Fibroblast of lung (primary cell): ENCODE data around the gene ANO10. TPM values are rescaled to one million over a fixed set of nuclear protein-coding genes. Genes with fewer than 3 reads are reported as not detected.

ENCODE experiments used
- DNase-seq, 2 donors: peaks; one replicate each; pipeline versions ENCODE4 v3.0.0 to v3.0.0-alpha.2; 2010; ENCODE audit warnings: low read depth in 2 of 2
- H2AFZ ChIP-seq: 2 replicates; pipeline ENCODE4 v1.5.1; 2012; ENCODE audit warnings: low read length, control low read depth, inconsistent platforms
- H3K27ac ChIP-seq: 2 replicates; pipeline ENCODE4 v1.5.1; 2011; ENCODE audit warnings: low read length, control low read depth; ENCODE audit not compliant: insufficient read depth
- H3K27me3 ChIP-seq: 2 replicates; pipeline ENCODE4 v1.5.1; 2011; ENCODE audit warnings: mild to moderate bottlenecking, low read length; ENCODE audit not compliant: control insufficient read depth, insufficient read depth
- H3K36me3 ChIP-seq: 2 replicates; pipeline ENCODE4 v1.5.1; 2011; ENCODE audit warnings: low read length; ENCODE audit not compliant: control insufficient read depth, insufficient read depth
- H3K4me1 ChIP-seq: 2 replicates; pipeline ENCODE4 v1.5.1; 2011; ENCODE audit warnings: low read length; ENCODE audit not compliant: control insufficient read depth, insufficient read depth; ENCODE audit errors: extremely low read depth
- H3K4me2 ChIP-seq: 2 replicates; pipeline ENCODE4 v1.5.1; 2011; ENCODE audit warnings: low read length, control low read depth; ENCODE audit not compliant: insufficient read depth; ENCODE audit errors: extremely low read depth
- H3K4me3 ChIP-seq, 4 experiments: fragments of 200-600 bp in 1 of 4; sonication (generic) in 1 of 4; replicated peaks in 1 of 4; 2 replicates each; pipeline ENCODE4 v1.5.1; 2011 to 2016; ENCODE audit warnings: low read length in 4 of 4, low read depth in 3 of 4, mild to moderate bottlenecking in 3 of 4, control low read depth in 2 of 4, inconsistent platforms in 1 of 4, mixed read lengths in 1 of 4; ENCODE audit not compliant: insufficient read depth in 1 of 4; ENCODE audit errors: control extremely low read depth in 1 of 4
- H3K79me2 ChIP-seq: 2 replicates; pipeline ENCODE4 v1.5.1; 2012; ENCODE audit warnings: mild to moderate bottlenecking, low read length, inconsistent platforms; ENCODE audit not compliant: control insufficient read depth, insufficient read depth
- H3K9ac ChIP-seq: 2 replicates; pipeline ENCODE4 v1.5.1; 2011; ENCODE audit warnings: mild to moderate bottlenecking, low read length, control low read depth; ENCODE audit not compliant: insufficient read depth
- H3K9me3 ChIP-seq: 2 replicates; pipeline ENCODE4 v1.5.1; 2012; ENCODE audit warnings: low read depth, low read length; ENCODE audit not compliant: control insufficient read depth, insufficient read depth
- H4K20me1 ChIP-seq: 2 replicates; pipeline ENCODE4 v1.5.1; 2011; ENCODE audit warnings: low read length; ENCODE audit not compliant: control insufficient read depth, insufficient read depth; ENCODE audit errors: extremely low read depth
- EZH2 ChIP-seq: IDR thresholded peaks from 2 replicates; pipeline ENCODE4 v1.5.1; 2012; ENCODE audit warnings: low read length, control low read depth, mild to moderate bottlenecking; ENCODE audit errors: missing control alignments
- polyA plus RNA-seq, 2 donors: library from polyadenylated mRNA; depleted of rRNA in 1 of 2; stranded (reverse) in 1 of 2; unstranded in 1 of 2; fragments of >200 nt; gene quantifications; 2 replicates each; pipeline ENCODE4 v1.2.1, GENCODE V29; 2011 to 2012; ENCODE audit warnings: missing spikeins in 1 of 2
- total RNA-seq: library from RNA; depleted of rRNA; stranded (reverse); fragments of >200 nt; gene quantifications from 2 replicates; pipeline ENCODE4 v1.2.1, GENCODE V29; 2014
- TF ChIP-seq, protein P1 (sequence below), 2 donors: IDR thresholded peaks in 1 of 2; conservative IDR thresholded peaks in 1 of 2; 1 replicate in 1 of 2; 2 replicates in 1 of 2; pipeline ENCODE4 v1.5.1; 2011 to 2012; ENCODE audit warnings: low read length in 2 of 2, control low read depth in 1 of 2, inconsistent platforms in 1 of 2, low read depth in 1 of 2, mild to moderate bottlenecking in 1 of 2

ANO10 gene
- total and polyA plus RNA-seq, 2 donors (not counting 1 experiment from before 2014, with no cell fraction given), result 103 to 138 TPM

- no peak for TF ChIP-seq EZH2
- TF ChIP-seq, protein P1, sequence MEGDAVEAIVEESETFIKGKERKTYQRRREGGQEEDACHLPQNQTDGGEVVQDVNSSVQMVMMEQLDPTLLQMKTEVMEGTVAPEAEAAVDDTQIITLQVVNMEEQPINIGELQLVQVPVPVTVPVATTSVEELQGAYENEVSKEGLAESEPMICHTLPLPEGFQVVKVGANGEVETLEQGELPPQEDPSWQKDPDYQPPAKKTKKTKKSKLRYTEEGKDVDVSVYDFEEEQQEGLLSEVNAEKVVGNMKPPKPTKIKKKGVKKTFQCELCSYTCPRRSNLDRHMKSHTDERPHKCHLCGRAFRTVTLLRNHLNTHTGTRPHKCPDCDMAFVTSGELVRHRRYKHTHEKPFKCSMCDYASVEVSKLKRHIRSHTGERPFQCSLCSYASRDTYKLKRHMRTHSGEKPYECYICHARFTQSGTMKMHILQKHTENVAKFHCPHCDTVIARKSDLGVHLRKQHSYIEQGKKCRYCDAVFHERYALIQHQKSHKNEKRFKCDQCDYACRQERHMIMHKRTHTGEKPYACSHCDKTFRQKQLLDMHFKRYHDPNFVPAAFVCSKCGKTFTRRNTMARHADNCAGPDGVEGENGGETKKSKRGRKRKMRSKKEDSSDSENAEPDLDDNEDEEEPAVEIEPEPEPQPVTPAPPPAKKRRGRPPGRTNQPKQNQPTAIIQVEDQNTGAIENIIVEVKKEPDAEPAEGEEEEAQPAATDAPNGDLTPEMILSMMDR (conservative IDR thresholded peaks at IDR 0.05 in 1 of 2, IDR thresholded peaks at IDR 0.05 in 1 of 2; ENCODE audit: low read depth in 1 of 2, low read length in 2 of 2), result no peak
- Histone ChIP-seq H3K9ac (no peak overlapping the region), H3K9me3 (no peaks in the 10 kb centered on the region), H3K79me2 (no peaks in the 10 kb centered on the region), H4K20me1 (no peaks in the 10 kb centered on the region), H3K36me3 (no peaks in the 10 kb centered on the region), H2AFZ (no peak overlapping the region), H3K4me3 (no peak overlapping the region), H3K4me1 (no peaks in the 10 kb centered on the region), H3K4me2 (no peak overlapping the region), H3K27ac (no peak overlapping the region), H3K27me3 (no peaks in the 10 kb centered on the region)
- peak in 1 of 2 donors; percentile 17 for DNase-seq
Observed at GRCh38 chr3:43353923-43354670, 267.7 kb downstream of the ANO10 start.

DNA sequence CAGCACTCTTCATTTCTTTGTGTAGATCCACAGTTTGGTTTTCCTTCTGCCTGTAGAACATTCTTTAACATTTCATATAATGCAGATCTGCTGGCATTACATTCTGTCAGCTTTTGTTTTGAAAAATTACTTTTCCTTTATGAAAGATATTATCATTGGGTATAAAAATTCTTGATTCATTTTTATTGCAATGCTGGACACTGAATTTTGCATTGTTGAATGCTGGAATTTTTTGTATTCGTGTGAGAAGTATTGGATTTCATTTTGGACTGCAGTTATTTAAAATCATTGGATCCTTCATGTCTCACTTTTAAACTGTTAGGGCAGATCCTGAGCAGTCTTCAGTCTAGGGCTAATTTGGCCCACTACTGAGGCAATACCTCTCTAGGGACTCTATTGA lies 268.4 kb downstream of the ANO10 start:
- H3K36me3 ChIP-seq, result peaks cover under 1% of the 10 kb centered on the region
- H3K9me3 ChIP-seq, result no peaks in the 10 kb centered on the region
- no peak overlapping the region for H3K4me3 ChIP-seq
- no peak overlapping the region for H3K9ac ChIP-seq
- H3K27me3 ChIP-seq, result no peaks in the 10 kb centered on the region
- H3K79me2 ChIP-seq, result no peaks in the 10 kb centered on the region
- no peak overlapping the region for H3K27ac ChIP-seq
- H4K20me1 ChIP-seq, result no peaks in the 10 kb centered on the region
- no peak overlapping the region for H2AFZ ChIP-seq
- no peak for DNase-seq
- TF ChIP-seq, protein P1 (conservative IDR thresholded peaks at IDR 0.05 in 1 of 2, IDR thresholded peaks at IDR 0.05 in 1 of 2; ENCODE audit: low read depth in 1 of 2, low read length in 2 of 2), result no peak
- TF ChIP-seq EZH2, result no peak
- no peaks in the 10 kb centered on the region for H3K4me1 ChIP-seq
- no peak overlapping the region for H3K4me2 ChIP-seq

- H2AFZ ChIP-seq, result no peak overlapping the region
- peaks cover 7% of the 10 kb centered on the region for H3K36me3 ChIP-seq
- no peaks in the 10 kb centered on the region for H4K20me1 ChIP-seq
- H3K27ac ChIP-seq, result no peak overlapping the region
- no peaks in the 10 kb centered on the region for H3K9me3 ChIP-seq
- H3K4me1 ChIP-seq, result peaks cover 2% of the 10 kb centered on the region
- peak; percentile 24 to 71 for DNase-seq
- TF ChIP-seq, protein P1 (conservative IDR thresholded peaks at IDR 0.05 in 1 of 2, IDR thresholded peaks at IDR 0.05 in 1 of 2; ENCODE audit: low read depth in 1 of 2, low read length in 2 of 2), result no peak
- no peak for TF ChIP-seq EZH2
- H3K4me2 ChIP-seq, result no peak overlapping the region
- H3K27me3 ChIP-seq, result no peaks in the 10 kb centered on the region
- no peak overlapping the region for H3K4me3 ChIP-seq
- H3K9ac ChIP-seq, result no peak overlapping the region
- no peaks in the 10 kb centered on the region for H3K79me2 ChIP-seq
Observed at GRCh38 chr3:43349716-43350115, 272.1 kb downstream of the ANO10 start.
